ENCODE results near the gene RLF. TPM values are rescaled to one million over a fixed set of nuclear protein-coding genes. Genes with fewer than 3 reads are reported as not detected.

Gene RLF
- total RNA-seq, 1 experiment from 2014 or later, result 15.7 TPM

DNA sequence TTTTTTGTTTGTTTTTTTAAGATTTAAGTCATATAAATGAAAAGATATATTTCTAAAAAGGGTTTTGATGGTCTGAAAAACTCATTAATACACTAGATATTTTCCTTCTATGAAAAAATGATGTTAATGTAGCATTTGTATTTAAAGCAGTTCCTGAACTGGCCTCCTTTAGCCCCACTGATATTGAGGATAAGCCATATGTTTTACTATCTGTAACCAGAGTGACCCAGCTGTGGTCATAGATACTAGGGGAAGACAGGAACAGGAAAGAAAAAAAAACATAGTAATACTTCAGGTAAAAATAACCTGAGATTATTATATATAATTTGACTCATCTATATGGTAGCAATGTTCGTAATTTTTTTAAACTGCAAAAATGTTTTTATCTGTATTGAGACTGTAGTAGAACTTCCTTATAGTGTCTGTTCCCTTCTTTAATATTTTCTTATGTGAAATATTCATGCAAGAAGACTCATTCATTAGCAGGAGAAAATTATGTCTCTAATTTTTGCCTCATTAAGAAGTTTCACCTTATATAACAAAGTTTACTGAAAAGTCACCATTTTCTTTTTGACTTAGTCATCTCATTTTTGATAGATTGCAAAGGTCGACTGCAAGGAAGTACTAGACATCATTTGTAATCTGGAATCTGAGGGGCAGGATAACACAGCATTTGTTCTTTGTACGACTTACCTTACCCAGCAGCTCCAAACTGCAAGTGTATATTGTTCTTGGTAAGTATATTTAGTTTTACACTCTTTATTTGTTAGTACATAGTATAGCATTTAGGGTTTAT is 61.0 kb downstream of the RLF start:
- no peak overlapping the region for H3K27ac ChIP-seq (ENCODE audit: low read length)
- no peaks in the 10 kb centered on the region for H3K9me3 ChIP-seq (ENCODE audit: control insufficient read depth, insufficient read depth, low read depth, low read length)
- TF ChIP-seq, protein P1, sequence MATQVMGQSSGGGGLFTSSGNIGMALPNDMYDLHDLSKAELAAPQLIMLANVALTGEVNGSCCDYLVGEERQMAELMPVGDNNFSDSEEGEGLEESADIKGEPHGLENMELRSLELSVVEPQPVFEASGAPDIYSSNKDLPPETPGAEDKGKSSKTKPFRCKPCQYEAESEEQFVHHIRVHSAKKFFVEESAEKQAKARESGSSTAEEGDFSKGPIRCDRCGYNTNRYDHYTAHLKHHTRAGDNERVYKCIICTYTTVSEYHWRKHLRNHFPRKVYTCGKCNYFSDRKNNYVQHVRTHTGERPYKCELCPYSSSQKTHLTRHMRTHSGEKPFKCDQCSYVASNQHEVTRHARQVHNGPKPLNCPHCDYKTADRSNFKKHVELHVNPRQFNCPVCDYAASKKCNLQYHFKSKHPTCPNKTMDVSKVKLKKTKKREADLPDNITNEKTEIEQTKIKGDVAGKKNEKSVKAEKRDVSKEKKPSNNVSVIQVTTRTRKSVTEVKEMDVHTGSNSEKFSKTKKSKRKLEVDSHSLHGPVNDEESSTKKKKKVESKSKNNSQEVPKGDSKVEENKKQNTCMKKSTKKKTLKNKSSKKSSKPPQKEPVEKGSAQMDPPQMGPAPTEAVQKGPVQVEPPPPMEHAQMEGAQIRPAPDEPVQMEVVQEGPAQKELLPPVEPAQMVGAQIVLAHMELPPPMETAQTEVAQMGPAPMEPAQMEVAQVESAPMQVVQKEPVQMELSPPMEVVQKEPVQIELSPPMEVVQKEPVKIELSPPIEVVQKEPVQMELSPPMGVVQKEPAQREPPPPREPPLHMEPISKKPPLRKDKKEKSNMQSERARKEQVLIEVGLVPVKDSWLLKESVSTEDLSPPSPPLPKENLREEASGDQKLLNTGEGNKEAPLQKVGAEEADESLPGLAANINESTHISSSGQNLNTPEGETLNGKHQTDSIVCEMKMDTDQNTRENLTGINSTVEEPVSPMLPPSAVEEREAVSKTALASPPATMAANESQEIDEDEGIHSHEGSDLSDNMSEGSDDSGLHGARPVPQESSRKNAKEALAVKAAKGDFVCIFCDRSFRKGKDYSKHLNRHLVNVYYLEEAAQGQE (IDR thresholded peaks at IDR 0.05; ENCODE audit: insufficient read depth in 1 of 2, low read depth in 2 of 2, low read length in 1 of 2), result no peak
- TF ChIP-seq TCF7L2 (IDR thresholded peaks at IDR 0.05; ENCODE audit: low read depth, low read length) (no peak), CTCF (IDR thresholded peaks at IDR 0.05) (no peak), SIN3A (IDR thresholded peaks at IDR 0.05; ENCODE audit: borderline replicate concordance, insufficient read depth, low read depth, low read length) (no peak), POLR2AphosphoS5 (IDR thresholded peaks at IDR 0.05; ENCODE audit: low read depth, low read length) (no peak)
- DNase-seq (ENCODE audit: low read depth, low spot score), result no peak
- CTCF ChIA-PET, result interaction anchor here (0.7 kb wide), 1 partner anchor 83 kb away, joined by 3 read pairs; no protein-coding TSS in a partner anchor
- no peaks in the 10 kb centered on the region for H3K27me3 ChIP-seq (ENCODE audit: control insufficient read depth, insufficient read depth, low read length)
- intact Hi-C loops (cut with micrococcal nuclease; ENCODE audit: unreplicated experiment), result no loop called here
- H3K36me3 ChIP-seq (ENCODE audit: control insufficient read depth, insufficient read depth, low read length), result no peaks in the 10 kb centered on the region; the same call in 1 of the 2 replicates
- POLR2A ChIA-PET, result interaction anchor here (1.1 kb wide), 1 partner anchor 8 kb away, joined by 4 read pairs; no protein-coding TSS in a partner anchor
- in situ Hi-C loops (cut with HindIII; ENCODE audit: low pct_unique_long_range_greater_than_20kb, low sequenced_read_pairs), result no loop called here
- no TSS peak for BruUV-seq (replicated peaks)
- H3K4me1 ChIP-seq (ENCODE audit: control insufficient read depth, insufficient read depth, low read length), result no peaks in the 10 kb centered on the region
- H3K4me3 ChIP-seq (ENCODE audit: low read depth in 2 of 2, low read length in 2 of 2), result no peak overlapping the region
- no peak for ATAC-seq

DNA sequence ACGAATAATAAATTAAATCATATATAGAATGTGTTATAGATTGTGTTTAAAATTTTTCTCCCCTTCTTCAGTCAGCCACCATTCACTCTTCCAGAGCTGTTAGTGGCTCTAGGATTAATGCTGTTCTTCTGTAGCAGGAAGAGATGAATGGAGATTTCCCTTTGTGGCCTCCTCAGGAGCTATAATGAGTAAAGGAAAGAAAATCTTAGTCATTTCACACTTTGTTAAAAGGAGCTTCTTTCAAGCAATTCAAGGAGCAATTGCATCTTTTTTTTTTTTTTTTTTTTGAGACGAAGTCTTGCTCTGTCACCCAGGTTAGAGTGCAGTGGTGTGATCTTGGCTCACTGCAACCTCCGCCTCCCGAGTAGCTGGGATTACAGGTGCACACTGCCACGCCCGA is 62.9 kb downstream of the RLF start:
- no peak for ATAC-seq
- POLR2A ChIA-PET, result no interaction called here

More for the DNA sequence above, 62.9 kb downstream of the RLF start:
- CTCF ChIA-PET, result interaction anchor here (0.6 kb wide), 1 partner anchor 72 kb away, joined by 4 read pairs; no protein-coding TSS in a partner anchor
- intact Hi-C loops (cut with micrococcal nuclease; ENCODE audit: unreplicated experiment), result no loop called here
- no peaks in the 10 kb centered on the region for H3K9me3 ChIP-seq (ENCODE audit: control insufficient read depth, insufficient read depth, low read depth, low read length)
- H3K27ac ChIP-seq (ENCODE audit: low read length), result no peak overlapping the region
- H3K4me3 ChIP-seq (ENCODE audit: low read depth in 2 of 2, low read length in 2 of 2), result no peak overlapping the region
- H3K36me3 ChIP-seq (ENCODE audit: control insufficient read depth, insufficient read depth, low read length), result no peaks in the 10 kb centered on the region; the same call in 1 of the 2 replicates
- no TSS peak for BruUV-seq (replicated peaks)
- DNase-seq (ENCODE audit: low read depth, low spot score), result no peak
- in situ Hi-C loops (cut with HindIII; ENCODE audit: low pct_unique_long_range_greater_than_20kb, low sequenced_read_pairs), result no loop called here
- no peaks in the 10 kb centered on the region for H3K4me1 ChIP-seq (ENCODE audit: control insufficient read depth, insufficient read depth, low read length)
- TF ChIP-seq TCF7L2 (IDR thresholded peaks at IDR 0.05; ENCODE audit: low read depth, low read length) (no peak), SIN3A (IDR thresholded peaks at IDR 0.05; ENCODE audit: borderline replicate concordance, insufficient read depth, low read depth, low read length) (no peak), POLR2AphosphoS5 (IDR thresholded peaks at IDR 0.05; ENCODE audit: low read depth, low read length) (no peak), CTCF (IDR thresholded peaks at IDR 0.05) (no peak)
- TF ChIP-seq, protein P1 (IDR thresholded peaks at IDR 0.05; ENCODE audit: insufficient read depth in 1 of 2, low read depth in 2 of 2, low read length in 1 of 2), result no peak
- H3K27me3 ChIP-seq (ENCODE audit: control insufficient read depth, insufficient read depth, low read length), result no peaks in the 10 kb centered on the region
